ENCODE data around the gene PPP1R13L.

DNA sequence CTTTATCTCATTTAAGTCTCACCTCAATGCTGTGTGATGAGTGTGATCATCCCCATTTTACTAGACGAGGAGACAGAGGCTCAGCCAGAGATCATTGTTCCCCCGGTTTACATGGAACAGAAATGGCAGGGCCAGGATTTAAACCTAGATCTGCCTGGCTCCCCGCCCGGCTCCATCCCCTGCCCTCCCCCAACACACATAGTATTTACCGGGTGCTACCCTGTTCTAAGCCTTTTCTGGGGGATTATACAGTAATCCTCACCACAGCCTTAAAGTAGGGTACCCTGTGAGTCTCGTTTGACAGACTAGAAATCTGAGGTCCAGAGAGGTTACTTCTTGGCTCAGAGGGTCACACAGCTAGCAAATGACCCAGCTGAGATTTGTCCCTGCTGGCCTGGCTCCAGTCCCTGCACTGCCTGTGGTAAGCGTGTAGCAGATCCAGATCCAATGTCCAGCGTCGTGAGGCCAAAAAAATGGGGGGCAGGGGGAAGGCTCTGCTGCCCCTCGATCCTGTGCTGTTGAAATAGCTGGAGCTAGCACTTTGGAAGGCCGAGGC, 68.1 kb downstream of the PPP1R13L start:
- TF ChIP-seq, protein P1, sequence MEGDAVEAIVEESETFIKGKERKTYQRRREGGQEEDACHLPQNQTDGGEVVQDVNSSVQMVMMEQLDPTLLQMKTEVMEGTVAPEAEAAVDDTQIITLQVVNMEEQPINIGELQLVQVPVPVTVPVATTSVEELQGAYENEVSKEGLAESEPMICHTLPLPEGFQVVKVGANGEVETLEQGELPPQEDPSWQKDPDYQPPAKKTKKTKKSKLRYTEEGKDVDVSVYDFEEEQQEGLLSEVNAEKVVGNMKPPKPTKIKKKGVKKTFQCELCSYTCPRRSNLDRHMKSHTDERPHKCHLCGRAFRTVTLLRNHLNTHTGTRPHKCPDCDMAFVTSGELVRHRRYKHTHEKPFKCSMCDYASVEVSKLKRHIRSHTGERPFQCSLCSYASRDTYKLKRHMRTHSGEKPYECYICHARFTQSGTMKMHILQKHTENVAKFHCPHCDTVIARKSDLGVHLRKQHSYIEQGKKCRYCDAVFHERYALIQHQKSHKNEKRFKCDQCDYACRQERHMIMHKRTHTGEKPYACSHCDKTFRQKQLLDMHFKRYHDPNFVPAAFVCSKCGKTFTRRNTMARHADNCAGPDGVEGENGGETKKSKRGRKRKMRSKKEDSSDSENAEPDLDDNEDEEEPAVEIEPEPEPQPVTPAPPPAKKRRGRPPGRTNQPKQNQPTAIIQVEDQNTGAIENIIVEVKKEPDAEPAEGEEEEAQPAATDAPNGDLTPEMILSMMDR (IDR thresholded peaks at IDR 0.05; ENCODE audit: insufficient read depth, low read depth, low read length): no peak
- no peak for TF ChIP-seq EZH2 (IDR thresholded peaks at IDR 0.05; ENCODE audit: insufficient read depth, low read length)

Measured in astrocyte (in vitro differentiated cells and primary cell).